ENCODE measurements around the gene OR4D6.

The OR4D6 gene

DNA sequence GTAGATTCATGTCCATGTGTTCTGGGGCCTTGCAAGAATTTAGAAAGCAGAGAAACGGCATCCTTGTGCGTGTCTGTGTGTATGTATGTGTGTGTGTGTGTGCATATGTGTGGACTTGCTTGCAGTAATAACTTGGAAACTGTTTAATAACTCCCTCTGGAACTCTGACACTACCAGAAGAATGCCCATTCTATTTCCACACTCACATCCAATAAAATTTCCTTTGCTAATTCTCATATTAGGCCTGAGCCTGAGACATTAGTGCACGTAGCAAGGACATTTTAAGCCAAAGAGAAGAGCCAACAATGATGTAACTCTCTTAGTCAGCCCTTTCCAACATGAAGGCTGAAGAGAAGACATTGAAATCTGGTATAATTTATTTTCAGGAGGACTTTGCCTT is 3.2 kb downstream of the OR4D6 start:
- Mint-ChIP-seq H3K36me3 (ENCODE audit: low read depth) (no peaks in the 10 kb centered on the region), H3K27me3 (ENCODE audit: low read depth) (no peaks in the 10 kb centered on the region), H3K27ac (no peak overlapping the region), H3K4me1 (ENCODE audit: low read depth) (no peaks in the 10 kb centered on the region), H3K9me3 (no peaks in the 10 kb centered on the region), H3K4me3 (no peak overlapping the region)

DNA sequence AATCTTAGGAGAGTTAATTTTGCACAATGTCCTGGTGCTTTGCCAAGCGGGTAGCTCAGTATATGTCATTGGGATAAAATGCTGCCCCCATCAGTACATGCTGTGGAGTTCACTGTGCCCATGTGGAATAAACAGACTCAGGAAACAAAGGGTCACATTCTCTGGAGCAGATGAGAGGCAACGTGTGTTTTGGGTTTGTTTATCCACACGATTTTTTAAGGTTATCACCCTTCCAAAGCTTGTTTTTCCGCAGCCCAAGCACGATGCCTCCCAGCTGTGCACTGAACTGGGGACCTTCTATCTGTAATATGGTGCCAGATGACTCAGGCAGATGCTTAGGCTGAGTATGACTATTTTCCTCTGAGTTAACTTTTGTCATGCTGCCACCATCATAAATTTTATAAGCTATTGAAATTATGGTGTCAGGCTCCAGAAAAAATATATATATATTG is 6.5 kb downstream of the OR4D6 start:
- Mint-ChIP-seq H3K4me3 (no peak overlapping the region), H3K27me3 (ENCODE audit: low read depth) (no peaks in the 10 kb centered on the region), H3K27ac (no peak overlapping the region), H3K36me3 (ENCODE audit: low read depth) (no peaks in the 10 kb centered on the region), H3K4me1 (ENCODE audit: low read depth) (no peaks in the 10 kb centered on the region), H3K9me3 (no peaks in the 10 kb centered on the region)

- no peak within 1 kb of the TSS for H3K4me3 Mint-ChIP-seq
- H3K9me3 Mint-ChIP-seq = no peaks in the 10 kb centered on the region
- peaks cover 6% of the 10 kb centered on the region for H3K27me3 Mint-ChIP-seq (ENCODE audit: low read depth)
- no peak within 1 kb of the TSS for H3K27ac Mint-ChIP-seq
- H3K4me1 Mint-ChIP-seq (ENCODE audit: low read depth) = no peaks in the 10 kb centered on the region
- H3K36me3 Mint-ChIP-seq (ENCODE audit: low read depth) = no peaks in the 10 kb centered on the region
Measured at GRCh38 chr11:59473015-59473414, 16.3 kb downstream of the OR4D6 start, which contains the start of gene OR4D10. TSS of gene OR4D10 (plus strand) at chr11:59473315. CDS start at chr11:59477430, 4,115 bp downstream.

DNA sequence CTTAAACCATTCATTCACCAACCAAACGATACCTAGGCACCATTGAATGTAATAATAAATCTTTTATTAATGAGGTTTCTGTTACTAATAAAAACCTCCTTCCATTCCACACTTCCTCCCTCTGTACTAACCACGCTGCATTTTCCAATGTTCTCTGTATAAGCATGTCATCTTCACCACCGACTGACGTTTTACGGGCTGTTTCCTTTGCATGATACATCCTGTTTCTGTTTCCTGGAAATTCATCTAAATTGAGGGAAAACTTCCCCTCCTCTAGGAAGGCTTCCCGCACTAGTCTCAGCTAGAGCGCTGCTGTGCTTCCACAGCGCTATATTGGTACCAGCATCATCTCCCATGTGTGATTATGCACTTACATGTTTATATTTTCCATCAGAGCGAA is 18.4 kb downstream of the OR4D6 start:
- Mint-ChIP-seq H3K36me3 (ENCODE audit: low read depth) (no peaks in the 10 kb centered on the region), H3K27ac (no peak overlapping the region), H3K9me3 (no peaks in the 10 kb centered on the region), H3K4me3 (no peak overlapping the region), H3K27me3 (ENCODE audit: low read depth) (peaks cover 11% of the 10 kb centered on the region), H3K4me1 (ENCODE audit: low read depth) (no peaks in the 10 kb centered on the region)

GRCh38 chr11:59479906-59480305 is 23.1 kb downstream of the OR4D6 start:
- no peak overlapping the region for H3K27ac Mint-ChIP-seq
- H3K36me3 Mint-ChIP-seq (ENCODE audit: low read depth) = no peaks in the 10 kb centered on the region
- peaks cover 4% of the 10 kb centered on the region for H3K27me3 Mint-ChIP-seq (ENCODE audit: low read depth)
- no peak overlapping the region for H3K4me3 Mint-ChIP-seq
- H3K4me1 Mint-ChIP-seq (ENCODE audit: low read depth) = no peaks in the 10 kb centered on the region
- no peaks in the 10 kb centered on the region for H3K9me3 Mint-ChIP-seq

GRCh38 chr11:59480359-59480758 is 23.6 kb downstream of the OR4D6 start:
- Mint-ChIP-seq H3K4me3 (no peak overlapping the region), H3K36me3 (ENCODE audit: low read depth) (no peaks in the 10 kb centered on the region), H3K27me3 (ENCODE audit: low read depth) (peaks cover 4% of the 10 kb centered on the region), H3K9me3 (no peaks in the 10 kb centered on the region), H3K27ac (no peak overlapping the region), H3K4me1 (ENCODE audit: low read depth) (no peaks in the 10 kb centered on the region)

- H3K9me3 Mint-ChIP-seq = no peaks in the 10 kb centered on the region
- H3K4me3 Mint-ChIP-seq = no peak overlapping the region
- H3K36me3 Mint-ChIP-seq (ENCODE audit: low read depth) = no peaks in the 10 kb centered on the region
- no peak overlapping the region for H3K27ac Mint-ChIP-seq
- H3K4me1 Mint-ChIP-seq (ENCODE audit: low read depth) = peaks cover 4% of the 10 kb centered on the region
- peaks cover 4% of the 10 kb centered on the region for H3K27me3 Mint-ChIP-seq (ENCODE audit: low read depth)
Measured at GRCh38 chr11:59501931-59502330, 45.2 kb downstream of the OR4D6 start.

GRCh38 chr11:59503276-59503675 is 46.5 kb downstream of the OR4D6 start, which contains the start of gene OR4D11:
TSS of gene OR4D11 (plus strand) at chr11:59503576. CDS start at chr11:59503576, 0 bp downstream.
- H3K27ac Mint-ChIP-seq = no peak within 1 kb of the TSS
- H3K4me3 Mint-ChIP-seq = no peak within 1 kb of the TSS
- peaks cover 4% of the 10 kb centered on the region for H3K27me3 Mint-ChIP-seq (ENCODE audit: low read depth)
- no peaks in the 10 kb centered on the region for H3K36me3 Mint-ChIP-seq (ENCODE audit: low read depth)
- H3K4me1 Mint-ChIP-seq (ENCODE audit: low read depth) = peaks cover 4% of the 10 kb centered on the region
- H3K9me3 Mint-ChIP-seq = no peaks in the 10 kb centered on the region
